ENCODE results near the gene CPNE9. TPM values are rescaled to one million over a fixed set of nuclear protein-coding genes. Genes with fewer than 3 reads are reported as not detected.
A peak's percentile ranks its signal among the peaks of the same experiment; 100 is the strongest.

Gene CPNE9
- polyA plus RNA-seq, 1 experiment, result not detected

DNA sequence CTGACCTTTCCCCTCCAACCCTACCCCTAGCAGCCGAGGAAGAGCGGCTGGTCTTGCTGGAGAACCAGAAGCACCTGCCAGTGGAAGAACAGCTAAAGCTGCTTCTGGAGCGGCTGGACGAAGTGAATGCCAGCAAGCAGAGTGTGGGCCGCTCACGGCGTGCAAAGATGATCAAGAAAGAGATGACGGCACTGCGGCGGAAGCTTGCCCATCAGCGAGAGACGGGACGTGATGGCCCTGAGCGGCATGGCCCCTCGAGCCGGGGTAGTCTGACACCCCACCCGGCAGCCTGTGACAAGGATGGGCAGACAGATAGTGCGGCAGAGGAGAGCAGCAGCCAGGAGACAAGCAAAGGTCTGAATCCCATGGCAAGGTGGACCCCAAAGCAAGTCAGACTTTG is 39.9 kb downstream of the CPNE9 start:
- TF ChIP-seq, protein P1, sequence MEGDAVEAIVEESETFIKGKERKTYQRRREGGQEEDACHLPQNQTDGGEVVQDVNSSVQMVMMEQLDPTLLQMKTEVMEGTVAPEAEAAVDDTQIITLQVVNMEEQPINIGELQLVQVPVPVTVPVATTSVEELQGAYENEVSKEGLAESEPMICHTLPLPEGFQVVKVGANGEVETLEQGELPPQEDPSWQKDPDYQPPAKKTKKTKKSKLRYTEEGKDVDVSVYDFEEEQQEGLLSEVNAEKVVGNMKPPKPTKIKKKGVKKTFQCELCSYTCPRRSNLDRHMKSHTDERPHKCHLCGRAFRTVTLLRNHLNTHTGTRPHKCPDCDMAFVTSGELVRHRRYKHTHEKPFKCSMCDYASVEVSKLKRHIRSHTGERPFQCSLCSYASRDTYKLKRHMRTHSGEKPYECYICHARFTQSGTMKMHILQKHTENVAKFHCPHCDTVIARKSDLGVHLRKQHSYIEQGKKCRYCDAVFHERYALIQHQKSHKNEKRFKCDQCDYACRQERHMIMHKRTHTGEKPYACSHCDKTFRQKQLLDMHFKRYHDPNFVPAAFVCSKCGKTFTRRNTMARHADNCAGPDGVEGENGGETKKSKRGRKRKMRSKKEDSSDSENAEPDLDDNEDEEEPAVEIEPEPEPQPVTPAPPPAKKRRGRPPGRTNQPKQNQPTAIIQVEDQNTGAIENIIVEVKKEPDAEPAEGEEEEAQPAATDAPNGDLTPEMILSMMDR (IDR thresholded peaks at IDR 0.05; ENCODE audit: low read depth, low read length), result no peak
- CTCF ChIA-PET, result no interaction called here
- POLR2A ChIA-PET, result no interaction called here

DNA sequence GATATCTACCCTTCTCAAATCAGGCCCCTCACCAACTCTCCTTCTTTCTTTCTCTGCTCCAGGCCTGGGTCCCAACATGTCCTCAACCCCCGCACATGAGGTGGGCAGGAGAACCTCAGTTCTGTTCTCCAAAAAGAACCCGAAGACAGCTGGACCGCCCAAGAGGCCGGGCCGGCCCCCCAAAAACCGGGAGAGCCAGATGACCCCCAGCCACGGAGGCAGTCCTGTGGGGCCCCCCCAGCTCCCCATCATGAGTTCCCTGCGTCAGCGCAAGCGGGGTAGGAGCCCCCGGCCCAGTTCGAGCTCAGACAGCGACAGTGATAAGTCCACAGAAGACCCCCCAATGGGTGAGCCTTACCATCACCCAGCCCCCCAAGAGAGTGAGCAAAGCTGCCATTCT is 40.5 kb downstream of the CPNE9 start:
- TF ChIP-seq, protein P1 (IDR thresholded peaks at IDR 0.05; ENCODE audit: low read depth, low read length), result no peak
- H3K27me3 ChIP-seq (ENCODE audit: control insufficient read depth, insufficient read depth, low read length), result no peaks in the 10 kb centered on the region
- no peak for DNase-seq (ENCODE audit: low read depth, low spot score)
- ChIA-PET CTCF (no interaction called here), POLR2A (interaction anchor here (0.6 kb wide), 1 partner anchor 13 kb away, joined by 3 read pairs; the partner anchor contains the start of gene BRPF1)
- no peak overlapping the region for H3K27ac ChIP-seq (ENCODE audit: low read depth, low read length)
- no peak overlapping the region for H3K4me3 ChIP-seq (ENCODE audit: low read depth, low read length)
- H3K9me3 ChIP-seq (ENCODE audit: control insufficient read depth, insufficient read depth, low read length), result no peaks in the 10 kb centered on the region

More for the DNA sequence above, 39.9 kb downstream of the CPNE9 start:
- DNase-seq (ENCODE audit: low read depth, low spot score), result no peak
- Histone ChIP-seq H3K4me3 (ENCODE audit: low read depth, low read length) (no peak overlapping the region), H3K9me3 (ENCODE audit: control insufficient read depth, insufficient read depth, low read length) (no peaks in the 10 kb centered on the region), H3K27ac (ENCODE audit: low read depth, low read length) (no peak overlapping the region), H3K27me3 (ENCODE audit: control insufficient read depth, insufficient read depth, low read length) (no peaks in the 10 kb centered on the region)

DNA sequence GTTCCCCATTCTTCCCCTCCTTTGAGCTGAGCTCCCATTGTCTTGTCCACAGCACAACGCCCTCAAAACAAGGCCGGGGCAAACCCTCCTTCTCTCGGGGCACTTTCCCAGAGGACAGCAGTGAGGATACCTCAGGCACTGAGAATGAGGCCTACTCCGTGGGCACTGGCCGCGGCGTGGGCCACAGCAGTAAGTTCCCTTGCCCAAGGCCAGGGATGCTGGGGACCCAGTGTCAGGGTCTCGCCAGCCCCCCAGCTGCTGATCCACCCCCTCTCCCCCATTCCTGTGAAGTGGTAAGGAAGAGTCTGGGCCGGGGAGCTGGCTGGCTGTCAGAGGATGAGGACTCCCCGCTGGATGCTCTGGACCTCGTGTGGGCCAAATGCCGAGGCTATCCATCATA is 41.9 kb downstream of the CPNE9 start:
- TF ChIP-seq, protein P1 (IDR thresholded peaks at IDR 0.05; ENCODE audit: low read depth, low read length), result no peak
- Histone ChIP-seq H3K27ac (ENCODE audit: low read depth, low read length) (no peak overlapping the region), H3K27me3 (ENCODE audit: control insufficient read depth, insufficient read depth, low read length) (no peaks in the 10 kb centered on the region), H3K9me3 (ENCODE audit: control insufficient read depth, insufficient read depth, low read length) (no peaks in the 10 kb centered on the region), H3K4me3 (ENCODE audit: low read depth, low read length) (no peak overlapping the region)
- no peak for DNase-seq (ENCODE audit: low read depth, low spot score)
- ChIA-PET CTCF (no interaction called here), POLR2A (no interaction called here)

DNA sequence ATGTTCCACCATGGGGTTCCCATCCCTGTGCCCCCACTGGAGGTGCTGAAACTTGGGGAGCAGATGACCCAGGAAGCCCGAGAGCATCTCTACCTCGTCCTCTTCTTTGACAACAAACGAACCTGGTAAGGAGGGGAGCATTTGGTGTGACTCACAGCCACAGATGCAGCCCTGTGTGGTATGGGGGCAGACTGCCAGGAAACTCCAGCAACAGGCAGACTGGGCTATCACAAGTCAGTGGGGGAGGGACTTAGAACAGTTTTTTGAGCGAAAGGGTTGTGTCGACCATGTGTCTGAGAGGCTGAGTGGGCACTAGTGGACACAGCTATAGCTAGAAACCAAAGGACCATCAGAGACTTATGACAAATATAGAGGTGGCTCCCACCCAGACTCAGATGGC is 42.7 kb downstream of the CPNE9 start:
- Histone ChIP-seq H3K4me3 (ENCODE audit: low read depth, low read length) (no peak overlapping the region), H3K27ac (ENCODE audit: low read depth, low read length) (peak overlapping the region; percentile 52), H3K9me3 (ENCODE audit: control insufficient read depth, insufficient read depth, low read length) (no peaks in the 10 kb centered on the region), H3K27me3 (ENCODE audit: control insufficient read depth, insufficient read depth, low read length) (no peaks in the 10 kb centered on the region)
- ChIA-PET POLR2A (no interaction called here), CTCF (no interaction called here)
- DNase-seq (ENCODE audit: low read depth, low spot score), result peak; percentile 85
- TF ChIP-seq, protein P1 (IDR thresholded peaks at IDR 0.05; ENCODE audit: low read depth, low read length), result no peak

DNA sequence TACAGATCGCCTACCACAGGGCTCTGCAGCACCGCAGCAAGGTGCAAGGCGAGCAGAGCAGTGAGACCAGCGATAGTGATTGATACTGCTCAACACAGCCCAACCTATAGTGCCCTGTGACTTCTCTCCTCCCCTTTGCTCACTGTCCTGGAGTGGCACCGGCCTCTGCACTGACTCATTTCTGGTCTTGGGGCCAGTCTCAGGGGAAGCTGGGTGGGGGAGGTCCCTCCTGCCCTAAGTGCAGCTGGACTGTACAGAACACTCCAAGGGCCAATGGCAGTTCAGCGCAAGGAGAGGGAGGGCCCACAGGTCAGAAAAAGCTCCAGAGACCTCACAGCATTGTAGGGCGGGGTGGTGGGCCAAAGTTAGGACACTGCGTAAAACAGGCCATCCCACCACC is 43.6 kb downstream of the CPNE9 start:
- H3K27ac ChIP-seq (ENCODE audit: low read depth, low read length), result no peak overlapping the region
- H3K27me3 ChIP-seq (ENCODE audit: control insufficient read depth, insufficient read depth, low read length), result no peaks in the 10 kb centered on the region
- no peaks in the 10 kb centered on the region for H3K9me3 ChIP-seq (ENCODE audit: control insufficient read depth, insufficient read depth, low read length)
- no peak overlapping the region for H3K4me3 ChIP-seq (ENCODE audit: low read depth, low read length)
- no peak for DNase-seq (ENCODE audit: low read depth, low spot score)
- ChIA-PET POLR2A (interaction anchor here (0.7 kb wide), 1 partner anchor 26 kb away, joined by 3 read pairs; no protein-coding TSS in a partner anchor), CTCF (no interaction called here)
- TF ChIP-seq, protein P1 (IDR thresholded peaks at IDR 0.05; ENCODE audit: low read depth, low read length), result no peak
